Chondrocyte (in vitro differentiated cells): ENCODE measurements around the gene LIAS. TPM values are rescaled to one million over a fixed set of nuclear protein-coding genes. Genes with fewer than 3 reads are reported as not detected.
"Not testable (repeated sequence)": the region's sequence is repeated elsewhere in the genome, so short reads cannot be mapped to it uniquely, and the experiment has no call there.

Experiments used
- DNase-seq: peaks from one replicate; pipeline ENCODE4 v3.0.0; 2021; ENCODE audit warnings: mixed read lengths, low spot score
- H3K27ac Mint-ChIP-seq: one replicate; pipeline ENCODE4 v1.8.0; 2021; ENCODE audit warnings: mild to moderate bottlenecking, moderate library complexity, mixed read lengths; ENCODE audit not compliant: unreplicated experiment
- H3K27me3 Mint-ChIP-seq: 2 replicates; pipeline ENCODE4 v1.8.0; 2021; ENCODE audit warnings: low read depth, mixed read lengths
- H3K36me3 Mint-ChIP-seq: 2 replicates; pipeline ENCODE4 v1.8.0; 2021; ENCODE audit warnings: low read depth, mixed read lengths
- H3K4me1 Mint-ChIP-seq: 2 replicates; pipeline ENCODE4 v1.8.0; 2021; ENCODE audit warnings: low read depth, mild to moderate bottlenecking, mixed read lengths
- H3K4me3 Mint-ChIP-seq: one replicate; pipeline ENCODE4 v1.8.0; 2021; ENCODE audit warnings: mild to moderate bottlenecking, moderate library complexity, mixed read lengths; ENCODE audit not compliant: unreplicated experiment
- H3K9me3 Mint-ChIP-seq: 2 replicates; pipeline ENCODE4 v1.8.0; 2021; ENCODE audit warnings: low read depth, mixed read lengths
- CTCF ChIP-seq: fragments of 200-600 bp; sonication (generic); IDR thresholded peaks from 2 replicates; pipeline ENCODE4 v1.5.0; 2021; ENCODE audit warnings: antibody characterized with exemption, mild to moderate bottlenecking, moderate library complexity
- total RNA-seq: library from RNA; stranded (reverse); gene quantifications from 3 replicates; pipeline ENCODE4 v1.2.1, GENCODE V29; 2021

LIAS gene
- total RNA-seq, 1 donor from 2014 or later, result 6.8 TPM

GRCh38 chr4:39504538-39504937, 45.7 kb downstream of the LIAS start:
- no peaks in the 10 kb centered on the region for H3K9me3 Mint-ChIP-seq
- H3K27me3 Mint-ChIP-seq, result no peaks in the 10 kb centered on the region
- H3K4me3 Mint-ChIP-seq, result no peak overlapping the region
- no peak for DNase-seq
- no peak for TF ChIP-seq CTCF
- H3K4me1 Mint-ChIP-seq, result peaks cover 43% of the 10 kb centered on the region
- peak overlapping the region; percentile 93 for H3K27ac Mint-ChIP-seq
- H3K36me3 Mint-ChIP-seq, result peaks cover 37% of the 10 kb centered on the region

- peaks cover 39% of the 10 kb centered on the region for H3K4me1 Mint-ChIP-seq
- DNase-seq, result no peak
- no peak for TF ChIP-seq CTCF
- H3K27me3 Mint-ChIP-seq, result no peaks in the 10 kb centered on the region
- H3K4me3 Mint-ChIP-seq, result no peak overlapping the region
- H3K27ac Mint-ChIP-seq, result peak overlapping the region; percentile 36
- no peaks in the 10 kb centered on the region for H3K9me3 Mint-ChIP-seq
- H3K36me3 Mint-ChIP-seq, result peaks cover 40% of the 10 kb centered on the region
Observed at GRCh38 chr4:39505581-39505980, 46.7 kb downstream of the LIAS start.

GRCh38 chr4:39510348-39510929, 51.6 kb downstream of the LIAS start:
- Mint-ChIP-seq H3K4me1 (peaks cover 11% of the 10 kb centered on the region), H3K27me3 (no peaks in the 10 kb centered on the region), H3K9me3 (no peaks in the 10 kb centered on the region), H3K36me3 (peaks cover 36% of the 10 kb centered on the region), H3K27ac (no peak overlapping the region), H3K4me3 (no peak overlapping the region)
- no peak for TF ChIP-seq CTCF
- DNase-seq, result no peak

GRCh38 chr4:39514266-39514665, 55.4 kb downstream of the LIAS start:
- H3K27ac Mint-ChIP-seq, result peak overlapping the region; percentile 22
- H3K4me3 Mint-ChIP-seq, DNase-seq, H3K9me3 Mint-ChIP-seq, H3K27me3 Mint-ChIP-seq: not testable (repeated sequence)
- H3K36me3 Mint-ChIP-seq, result peaks cover 30% of the 10 kb centered on the region
- H3K4me1 Mint-ChIP-seq, result peaks cover 16% of the 10 kb centered on the region

GRCh38 chr4:39514888-39515401, 56.1 kb downstream of the LIAS start:
- Mint-ChIP-seq H3K27ac (peak overlapping the region; percentile 96), H3K36me3 (peaks cover 24% of the 10 kb centered on the region), H3K9me3 (no peaks in the 10 kb centered on the region), H3K4me1 (peaks cover 16% of the 10 kb centered on the region), H3K27me3 (no peaks in the 10 kb centered on the region), H3K4me3 (no peak overlapping the region)
- DNase-seq, result no peak
- no peak for TF ChIP-seq CTCF

- H3K4me1 Mint-ChIP-seq, result peaks cover 19% of the 10 kb centered on the region
- not testable (repeated sequence) for H3K4me3 Mint-ChIP-seq, H3K27me3 Mint-ChIP-seq, DNase-seq, H3K9me3 Mint-ChIP-seq
- H3K36me3 Mint-ChIP-seq, result peaks cover 22% of the 10 kb centered on the region
- peak overlapping the region; percentile 77 for H3K27ac Mint-ChIP-seq
Observed at GRCh38 chr4:39515669-39516401, 57.0 kb downstream of the LIAS start.
